Activated CD8-positive, alpha-beta memory T cell treated with anti-CD3 and anti-CD28 coated beads, Interleukin-2, amount 50 U/mL, for 1 hour (primary cell): ENCODE measurements around the gene HCRT.
A peak's percentile ranks its signal among the peaks of the same experiment; 100 is the strongest.
"Not testable (repeated sequence)": the region's sequence is repeated elsewhere in the genome, so short reads cannot be mapped to it uniquely, and the experiment has no call there.

Experiments used
- DNase-seq: peaks from one replicate; pipeline ENCODE4 v3.0.0-alpha.2; 2020; ENCODE audit errors: extremely low read depth

HCRT gene

GRCh38 chr17:42197564-42198156 lies 12.4 kb upstream of the HCRT start:
- no peak for DNase-seq

- peak; percentile 20 for DNase-seq
These were observed 9.0 kb upstream of the HCRT start, which contains the start of gene GHDC for GRCh38 chr17:42193969-42194899. TSS of gene GHDC (minus strand) at chr17:42194494. CDS start at chr17:42193581, 913 bp downstream.

- DNase-seq, result no peak
These were observed 8.1 kb upstream of the HCRT start for GRCh38 chr17:42193216-42193968.

GRCh38 chr17:42192189-42193126 lies 7.2 kb upstream of the HCRT start:
- no peak for DNase-seq

- no peak for DNase-seq
These were observed 6.0 kb upstream of the HCRT start for GRCh38 chr17:42191275-42191608.

- no peak for DNase-seq
These were observed 5.4 kb upstream of the HCRT start for GRCh38 chr17:42190491-42191274.

GRCh38 chr17:42189651-42189965 lies 4.4 kb upstream of the HCRT start:
- no peak for DNase-seq

- no peak for DNase-seq
These were observed 3.7 kb upstream of the HCRT start for GRCh38 chr17:42188749-42189650.

GRCh38 chr17:42187833-42188232 lies 2.6 kb upstream of the HCRT start:
- no peak for DNase-seq

- DNase-seq, result not testable (repeated sequence)
These were observed 939 bp upstream of the HCRT start for GRCh38 chr17:42186191-42186590.

- DNase-seq, result no peak
These were observed 324 bp upstream of the HCRT start for GRCh38 chr17:42185621-42185930.

GRCh38 chr17:42183741-42184711 lies 1.2 kb downstream of the HCRT start:
- DNase-seq, result peak; percentile 24

- DNase-seq, result no peak
These were observed 2.1 kb downstream of the HCRT start for GRCh38 chr17:42182927-42183734.

GRCh38 chr17:42181851-42182207 lies 3.4 kb downstream of the HCRT start:
- DNase-seq, result no peak

GRCh38 chr17:42180922-42181850 lies 4.1 kb downstream of the HCRT start, which contains the start of gene KCNH4:
TSS of gene KCNH4 (minus strand) at chr17:42181142. CDS start at chr17:42180945, 197 bp downstream.
- peak; percentile 33 for DNase-seq

GRCh38 chr17:42180411-42180921 lies 4.8 kb downstream of the HCRT start:
- DNase-seq, result no peak
